ENCODE data around the gene TBC1D7.
A peak's percentile ranks its signal among the peaks of the same experiment; 100 is the strongest.

TBC1D7 gene

DNA sequence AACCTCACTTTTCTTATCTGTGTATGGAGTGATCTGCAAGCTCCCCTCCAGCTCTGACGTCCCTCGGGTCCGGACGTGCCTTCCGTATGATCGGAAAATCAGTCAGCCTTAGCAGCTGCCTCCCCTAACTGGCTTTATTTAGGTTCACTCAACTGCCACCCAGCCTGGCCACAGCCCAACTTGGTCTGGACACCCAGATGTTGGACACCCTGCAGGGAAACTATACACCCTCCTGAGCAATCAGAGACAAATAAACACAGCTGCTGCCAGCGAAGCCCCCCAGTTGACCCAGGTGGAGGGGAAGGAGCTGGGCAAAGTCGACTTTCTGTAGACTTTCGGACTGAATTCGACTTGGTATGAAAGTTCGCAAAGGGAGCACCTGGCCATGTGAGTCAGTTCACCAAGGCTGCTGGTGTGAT is 28.9 kb downstream of the TBC1D7 start:
- peaks cover 64% of the 10 kb centered on the region for H3K36me3 ChIP-seq
- H3K27me3 ChIP-seq (ENCODE audit: insufficient read depth, low read depth, severe bottlenecking), result no peaks in the 10 kb centered on the region
- no peak overlapping the region for H3K27ac ChIP-seq
- TF ChIP-seq, protein P1, sequence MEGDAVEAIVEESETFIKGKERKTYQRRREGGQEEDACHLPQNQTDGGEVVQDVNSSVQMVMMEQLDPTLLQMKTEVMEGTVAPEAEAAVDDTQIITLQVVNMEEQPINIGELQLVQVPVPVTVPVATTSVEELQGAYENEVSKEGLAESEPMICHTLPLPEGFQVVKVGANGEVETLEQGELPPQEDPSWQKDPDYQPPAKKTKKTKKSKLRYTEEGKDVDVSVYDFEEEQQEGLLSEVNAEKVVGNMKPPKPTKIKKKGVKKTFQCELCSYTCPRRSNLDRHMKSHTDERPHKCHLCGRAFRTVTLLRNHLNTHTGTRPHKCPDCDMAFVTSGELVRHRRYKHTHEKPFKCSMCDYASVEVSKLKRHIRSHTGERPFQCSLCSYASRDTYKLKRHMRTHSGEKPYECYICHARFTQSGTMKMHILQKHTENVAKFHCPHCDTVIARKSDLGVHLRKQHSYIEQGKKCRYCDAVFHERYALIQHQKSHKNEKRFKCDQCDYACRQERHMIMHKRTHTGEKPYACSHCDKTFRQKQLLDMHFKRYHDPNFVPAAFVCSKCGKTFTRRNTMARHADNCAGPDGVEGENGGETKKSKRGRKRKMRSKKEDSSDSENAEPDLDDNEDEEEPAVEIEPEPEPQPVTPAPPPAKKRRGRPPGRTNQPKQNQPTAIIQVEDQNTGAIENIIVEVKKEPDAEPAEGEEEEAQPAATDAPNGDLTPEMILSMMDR (IDR thresholded peaks at IDR 0.05; ENCODE audit: low read depth, low read length), result no peak
- no peak overlapping the region for H3K4me3 ChIP-seq (ENCODE audit: low read depth, low read length)
- H3K9me3 ChIP-seq (ENCODE audit: severe bottlenecking), result no peaks in the 10 kb centered on the region
- DNase-seq, result no peak

DNA sequence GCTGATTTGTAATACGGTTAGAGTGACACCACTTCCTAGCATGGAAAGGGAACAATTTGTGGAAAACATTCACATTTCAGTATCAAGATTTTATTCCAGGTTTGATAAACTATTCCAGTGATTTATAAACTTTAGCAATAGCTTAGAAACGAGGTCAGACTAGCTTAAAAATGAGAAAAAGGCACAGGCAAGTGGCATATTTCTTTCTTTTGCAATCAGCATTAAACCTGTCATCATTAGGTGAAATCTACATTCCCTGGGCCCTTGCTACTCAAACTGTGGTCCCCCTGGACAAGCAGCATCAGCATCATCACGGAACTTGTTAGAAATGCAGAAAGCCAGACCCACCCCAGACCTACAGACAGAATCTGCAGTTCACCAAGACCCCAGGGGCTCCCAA is 29.9 kb downstream of the TBC1D7 start:
- peaks cover 63% of the 10 kb centered on the region for H3K36me3 ChIP-seq
- H3K27me3 ChIP-seq (ENCODE audit: insufficient read depth, low read depth, severe bottlenecking), result no peaks in the 10 kb centered on the region
- H3K9me3 ChIP-seq (ENCODE audit: severe bottlenecking), result no peaks in the 10 kb centered on the region
- TF ChIP-seq, protein P1 (IDR thresholded peaks at IDR 0.05; ENCODE audit: low read depth, low read length), result no peak
- H3K27ac ChIP-seq, result no peak overlapping the region
- no peak overlapping the region for H3K4me3 ChIP-seq (ENCODE audit: low read depth, low read length)
- DNase-seq, result no peak

DNA sequence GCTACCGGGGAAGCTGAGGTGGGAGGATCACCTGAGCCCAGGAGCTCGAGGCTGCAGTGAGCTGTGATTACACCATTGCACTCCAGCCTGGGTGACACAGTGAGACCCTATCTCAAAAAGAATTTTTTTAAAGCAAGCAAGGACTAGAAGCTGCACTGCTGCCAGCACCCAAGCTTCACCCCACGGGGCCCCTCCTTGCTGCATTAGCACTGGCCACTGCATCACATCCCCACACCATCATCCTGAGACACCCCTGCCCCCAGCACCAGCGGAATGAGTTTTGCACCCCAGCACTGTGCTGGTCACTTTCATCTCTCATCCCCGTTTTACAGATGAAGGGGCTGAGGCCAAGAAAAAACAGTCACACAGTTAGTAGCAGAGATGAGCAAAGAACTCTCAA is 30.9 kb downstream of the TBC1D7 start:
- Histone ChIP-seq H3K36me3 (peaks cover 59% of the 10 kb centered on the region), H3K9me3 (ENCODE audit: severe bottlenecking) (no peaks in the 10 kb centered on the region), H3K27ac (no peak overlapping the region), H3K4me3 (ENCODE audit: low read depth, low read length) (no peak overlapping the region), H3K27me3 (ENCODE audit: insufficient read depth, low read depth, severe bottlenecking) (no peaks in the 10 kb centered on the region)
- no peak for DNase-seq
- TF ChIP-seq, protein P1 (IDR thresholded peaks at IDR 0.05; ENCODE audit: low read depth, low read length), result no peak

DNA sequence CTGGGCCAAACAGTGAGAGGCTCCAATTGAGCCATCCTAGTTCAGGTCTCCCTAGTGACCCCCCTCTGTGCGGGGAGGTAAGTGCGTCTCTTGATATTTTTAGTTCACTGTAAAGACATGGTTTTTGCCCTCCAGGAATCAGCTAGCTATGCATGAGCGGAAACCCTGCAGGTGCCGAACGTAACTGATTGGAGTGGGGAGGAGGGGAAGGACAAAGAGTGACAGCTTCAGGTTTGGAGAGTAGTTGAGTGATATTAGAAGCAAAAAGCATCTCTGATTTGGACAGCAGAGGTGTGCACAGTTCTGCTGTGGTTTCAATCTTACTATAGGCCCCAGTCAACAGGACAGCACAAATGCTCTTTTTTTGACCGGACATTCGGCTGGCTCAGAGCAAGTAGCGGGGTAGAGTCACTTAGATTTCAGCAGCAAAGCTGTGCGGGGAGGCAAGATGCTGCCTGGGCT is 31.8 kb downstream of the TBC1D7 start:
- peak; percentile 47 for DNase-seq
- H3K36me3 ChIP-seq, result peaks cover 58% of the 10 kb centered on the region

DNA sequence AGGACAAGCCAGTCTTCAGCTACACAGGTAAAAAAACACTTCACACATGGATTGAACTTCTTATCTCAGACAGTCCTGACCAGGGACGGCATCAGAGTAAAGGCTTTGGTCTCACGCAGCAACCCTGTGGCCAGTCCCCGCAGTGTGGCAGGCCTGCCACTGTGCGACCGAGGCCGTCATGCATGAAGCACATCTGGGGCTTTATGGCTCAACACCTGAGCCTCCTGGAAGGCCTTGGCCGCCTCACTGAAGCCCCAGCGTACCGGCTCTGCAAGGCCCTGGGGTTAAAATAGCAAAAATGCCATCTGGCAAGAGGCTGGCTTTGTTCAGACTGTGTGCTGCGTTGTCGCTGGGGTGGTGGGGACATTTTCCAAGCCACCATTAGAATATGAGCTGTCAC is 32.8 kb downstream of the TBC1D7 start:
- Histone ChIP-seq H3K36me3 (peaks cover 56% of the 10 kb centered on the region), H3K27me3 (ENCODE audit: insufficient read depth, low read depth, severe bottlenecking) (no peaks in the 10 kb centered on the region), H3K27ac (no peak overlapping the region), H3K4me3 (ENCODE audit: low read depth, low read length) (no peak overlapping the region), H3K9me3 (ENCODE audit: severe bottlenecking) (no peaks in the 10 kb centered on the region)
- DNase-seq, result no peak
- TF ChIP-seq, protein P1 (IDR thresholded peaks at IDR 0.05; ENCODE audit: low read depth, low read length), result no peak

More for the DNA sequence above, 31.8 kb downstream of the TBC1D7 start:
- Histone ChIP-seq H3K9me3 (ENCODE audit: severe bottlenecking) (no peaks in the 10 kb centered on the region), H3K27ac (no peak overlapping the region), H3K4me3 (ENCODE audit: low read depth, low read length) (no peak overlapping the region), H3K27me3 (ENCODE audit: insufficient read depth, low read depth, severe bottlenecking) (no peaks in the 10 kb centered on the region)
- TF ChIP-seq, protein P1 (IDR thresholded peaks at IDR 0.05; ENCODE audit: low read depth, low read length), result peak; percentile 35; the same call in 1 of the 2 replicates

DNA sequence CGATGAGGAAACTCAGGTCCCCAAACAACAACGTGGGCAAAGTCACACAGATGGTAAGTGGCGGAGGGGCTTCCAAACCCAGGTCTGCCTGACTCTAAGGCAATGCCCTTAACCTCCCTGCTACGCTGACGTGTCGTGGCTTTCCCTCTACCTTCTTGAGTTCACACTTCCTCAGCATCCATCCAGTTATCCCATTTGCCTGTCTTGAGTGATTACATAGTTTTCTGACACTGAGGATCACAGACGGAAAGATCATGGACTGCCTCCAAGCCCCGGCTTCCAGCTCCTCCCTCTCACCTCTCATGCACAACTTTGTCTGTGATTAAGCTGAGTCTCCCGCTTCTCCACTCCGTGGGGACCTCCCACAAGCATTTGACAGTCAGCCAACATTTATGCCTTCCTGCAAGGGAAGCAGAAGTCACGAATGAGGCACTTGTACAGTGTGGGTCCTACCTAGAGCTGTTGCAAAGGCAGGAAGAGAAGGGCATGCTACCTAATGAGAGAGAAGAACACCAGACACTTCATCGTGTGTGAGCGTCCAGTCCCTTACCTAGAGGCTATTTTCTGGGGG is 33.8 kb downstream of the TBC1D7 start:
- no peak for DNase-seq
- H3K27ac ChIP-seq, result no peak overlapping the region
- no peaks in the 10 kb centered on the region for H3K9me3 ChIP-seq (ENCODE audit: severe bottlenecking)
- H3K36me3 ChIP-seq, result peaks cover 51% of the 10 kb centered on the region
- no peak overlapping the region for H3K4me3 ChIP-seq (ENCODE audit: low read depth, low read length)
- no peaks in the 10 kb centered on the region for H3K27me3 ChIP-seq (ENCODE audit: insufficient read depth, low read depth, severe bottlenecking)
- TF ChIP-seq, protein P1 (IDR thresholded peaks at IDR 0.05; ENCODE audit: low read depth, low read length), result no peak

All from WERI-Rb-1 (cell line).